Measurements from ENCODE around the gene UGT1A8.
"Not testable (repeated sequence)": the region's sequence is repeated elsewhere in the genome, so short reads cannot be mapped to it uniquely, and the experiment has no call there.

UGT1A8 gene

GRCh38 chr2:233604826-233605225 is 12.6 kb upstream of the UGT1A8 start:
- H3K27ac Mint-ChIP-seq: no peak overlapping the region
- H3K4me1 Mint-ChIP-seq (ENCODE audit: low read depth): no peaks in the 10 kb centered on the region
- H3K36me3 Mint-ChIP-seq (ENCODE audit: low read depth): no peaks in the 10 kb centered on the region
- H3K27me3 Mint-ChIP-seq: peaks cover 3% of the 10 kb centered on the region
- intact Hi-C loops (cut with micrococcal nuclease): no loop called here
- peaks cover 12% of the 10 kb centered on the region for H3K9me3 Mint-ChIP-seq
- H3K4me3 Mint-ChIP-seq: no peak overlapping the region

DNA sequence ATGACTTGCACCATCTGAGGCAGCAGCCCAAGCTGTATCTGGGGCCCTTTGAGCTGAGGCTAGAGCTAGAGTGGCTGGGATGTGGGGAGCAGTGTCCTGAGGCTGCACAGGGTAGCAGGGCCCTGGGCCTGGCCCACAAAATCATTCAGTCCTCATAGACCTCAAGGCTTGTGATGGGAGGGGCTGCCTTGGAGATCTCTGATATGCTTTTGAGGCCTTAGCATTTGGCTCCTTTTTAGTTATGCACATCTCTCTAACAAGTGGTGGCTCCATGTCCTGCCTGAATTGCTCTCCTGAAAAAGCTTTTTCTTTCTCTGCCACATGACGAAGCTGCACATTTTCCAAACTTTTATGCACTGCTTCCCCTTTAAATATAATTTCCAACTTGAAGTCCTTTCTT is 11.8 kb upstream of the UGT1A8 start:
- Mint-ChIP-seq H3K27ac (no peak overlapping the region), H3K4me3 (no peak overlapping the region), H3K9me3 (peaks cover 21% of the 10 kb centered on the region), H3K4me1 (ENCODE audit: low read depth) (no peaks in the 10 kb centered on the region), H3K36me3 (ENCODE audit: low read depth) (no peaks in the 10 kb centered on the region), H3K27me3 (no peaks in the 10 kb centered on the region)
- intact Hi-C loops (cut with micrococcal nuclease): no loop called here

DNA sequence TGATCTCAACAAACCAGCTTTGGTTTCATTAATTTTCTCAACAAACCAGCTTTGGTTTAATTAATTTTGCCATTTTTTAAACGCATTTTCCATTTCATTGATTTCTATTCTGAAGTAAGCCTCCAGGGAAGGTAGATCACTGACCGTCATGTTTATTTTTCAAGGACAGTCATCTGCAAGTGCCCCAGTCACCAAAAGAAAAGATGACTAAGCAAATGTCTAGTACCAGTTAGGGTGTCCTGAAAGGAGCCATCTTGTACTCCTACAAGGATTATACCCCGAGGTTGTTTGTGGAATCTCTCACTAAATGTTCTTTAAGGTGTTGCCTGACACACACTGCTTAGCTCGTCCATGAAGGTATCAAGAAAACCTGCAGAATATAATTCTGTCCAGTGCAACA is 6.1 kb upstream of the UGT1A8 start:
- H3K4me1 Mint-ChIP-seq (ENCODE audit: low read depth): no peaks in the 10 kb centered on the region
- H3K27ac Mint-ChIP-seq: no peak overlapping the region
- H3K36me3 Mint-ChIP-seq (ENCODE audit: low read depth): no peaks in the 10 kb centered on the region
- no peak overlapping the region for H3K4me3 Mint-ChIP-seq
- intact Hi-C loops (cut with micrococcal nuclease): no loop called here
- peaks cover 4% of the 10 kb centered on the region for H3K27me3 Mint-ChIP-seq
- peaks cover 35% of the 10 kb centered on the region for H3K9me3 Mint-ChIP-seq

GRCh38 chr2:233620204-233620603 is 2.8 kb downstream of the UGT1A8 start:
- H3K4me1 Mint-ChIP-seq (ENCODE audit: low read depth): no peaks in the 10 kb centered on the region
- peaks cover 2% of the 10 kb centered on the region for H3K27me3 Mint-ChIP-seq
- no peaks in the 10 kb centered on the region for H3K9me3 Mint-ChIP-seq

DNA sequence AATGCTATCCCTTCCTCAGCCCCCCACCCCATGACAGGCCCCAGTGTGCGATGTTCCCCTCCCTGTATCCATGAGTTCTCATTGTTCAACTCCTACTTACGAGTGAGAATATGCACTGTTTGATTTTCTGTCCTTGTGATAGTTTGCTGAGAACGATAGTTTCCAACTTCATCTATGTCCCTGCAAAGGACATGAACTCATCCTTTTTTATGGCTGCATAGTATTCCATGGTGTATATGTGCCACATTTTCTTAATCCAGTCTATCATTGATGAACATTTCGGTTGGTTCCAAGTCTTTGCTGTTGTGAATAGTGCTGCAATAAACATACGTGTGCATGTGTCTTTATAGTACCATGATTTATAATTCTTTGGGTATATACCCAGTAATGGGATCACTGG is 4.4 kb downstream of the UGT1A8 start:
- H3K9me3 Mint-ChIP-seq; H3K4me3 Mint-ChIP-seq; H3K36me3 Mint-ChIP-seq (ENCODE audit: low read depth); H3K27ac Mint-ChIP-seq; H3K4me1 Mint-ChIP-seq (ENCODE audit: low read depth); H3K27me3 Mint-ChIP-seq; intact Hi-C loops (cut with micrococcal nuclease): not testable (repeated sequence)

More at GRCh38 chr2:233620204-233620603, 2.8 kb downstream of the UGT1A8 start:
- H3K36me3 Mint-ChIP-seq (ENCODE audit: low read depth): no peaks in the 10 kb centered on the region
- no peak overlapping the region for H3K4me3 Mint-ChIP-seq
- intact Hi-C loops (cut with micrococcal nuclease): no loop called here
- H3K27ac Mint-ChIP-seq: no peak overlapping the region

- no peak overlapping the region for H3K27ac Mint-ChIP-seq
- no peaks in the 10 kb centered on the region for H3K27me3 Mint-ChIP-seq
- no peaks in the 10 kb centered on the region for H3K36me3 Mint-ChIP-seq (ENCODE audit: low read depth)
- H3K4me1 Mint-ChIP-seq (ENCODE audit: low read depth): no peaks in the 10 kb centered on the region
- intact Hi-C loops (cut with micrococcal nuclease): no loop called here
- H3K9me3 Mint-ChIP-seq: peaks cover 24% of the 10 kb centered on the region
- H3K4me3 Mint-ChIP-seq: no peak overlapping the region
Observed at GRCh38 chr2:233627331-233628025, 10.0 kb downstream of the UGT1A8 start.

GRCh38 chr2:233636306-233636705 is 18.9 kb downstream of the UGT1A8 start, which contains the start of gene UGT1A10:
Gene UGT1A10 (plus strand): TSS chr2:233636448. CDS start chr2:233636523, 75 bp downstream.
- H3K27ac Mint-ChIP-seq; H3K4me1 Mint-ChIP-seq (ENCODE audit: low read depth); H3K27me3 Mint-ChIP-seq; H3K4me3 Mint-ChIP-seq; H3K9me3 Mint-ChIP-seq; H3K36me3 Mint-ChIP-seq (ENCODE audit: low read depth); intact Hi-C loops (cut with micrococcal nuclease): not testable (repeated sequence)

GRCh38 chr2:233638836-233639235 is 21.4 kb downstream of the UGT1A8 start:
- Mint-ChIP-seq H3K27ac (no peak overlapping the region), H3K36me3 (ENCODE audit: low read depth) (no peaks in the 10 kb centered on the region), H3K27me3 (no peaks in the 10 kb centered on the region), H3K9me3 (no peaks in the 10 kb centered on the region), H3K4me3 (no peak overlapping the region), H3K4me1 (ENCODE audit: low read depth) (no peaks in the 10 kb centered on the region)
- intact Hi-C loops (cut with micrococcal nuclease): no loop called here

DNA sequence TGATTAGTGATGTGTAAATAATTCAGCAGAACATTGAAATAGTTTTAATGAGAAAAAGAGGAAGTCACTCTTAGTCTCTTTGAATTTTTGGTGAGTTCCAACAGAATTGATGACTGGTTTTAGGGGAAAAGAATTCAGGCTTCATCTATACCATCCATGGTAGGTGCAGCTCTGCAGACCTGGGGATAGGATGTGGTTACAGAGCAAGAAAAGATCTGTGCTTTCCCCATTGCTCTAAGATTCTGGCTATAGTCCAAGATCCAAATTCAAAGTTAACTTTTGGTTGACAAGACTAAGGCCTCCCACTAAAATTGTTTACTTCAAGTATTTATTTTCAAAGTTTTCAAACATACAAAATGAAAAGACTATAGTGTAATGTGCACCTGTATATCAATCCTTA is 22.4 kb downstream of the UGT1A8 start:
- Mint-ChIP-seq H3K4me1 (ENCODE audit: low read depth) (no peaks in the 10 kb centered on the region), H3K36me3 (ENCODE audit: low read depth) (no peaks in the 10 kb centered on the region), H3K9me3 (no peaks in the 10 kb centered on the region), H3K27ac (no peak overlapping the region), H3K4me3 (no peak overlapping the region), H3K27me3 (no peaks in the 10 kb centered on the region)
- intact Hi-C loops (cut with micrococcal nuclease): no loop called here

DNA sequence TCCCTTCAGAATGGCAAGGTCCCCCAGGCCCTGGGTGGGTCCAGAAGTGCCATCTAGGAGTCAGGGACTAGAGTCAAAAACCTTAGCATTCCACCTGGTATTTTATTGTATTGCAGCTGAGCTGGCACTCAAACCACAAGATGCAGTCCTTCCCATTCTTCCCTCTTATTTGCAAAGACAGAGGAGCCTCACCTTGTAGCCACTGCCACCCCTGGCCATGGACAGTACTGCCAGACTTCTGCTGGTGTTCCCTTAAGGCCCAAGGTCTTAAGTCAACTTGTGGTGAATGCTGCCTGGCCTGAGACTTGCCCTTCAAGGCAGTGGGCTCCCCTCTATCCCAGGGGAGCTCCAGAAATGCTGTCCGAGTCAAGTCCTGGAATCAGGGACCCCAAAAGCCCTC is 25.7 kb downstream of the UGT1A8 start:
- Mint-ChIP-seq H3K4me3 (no peak overlapping the region), H3K27me3 (no peaks in the 10 kb centered on the region), H3K27ac (no peak overlapping the region), H3K36me3 (ENCODE audit: low read depth) (no peaks in the 10 kb centered on the region), H3K9me3 (peaks cover 18% of the 10 kb centered on the region), H3K4me1 (ENCODE audit: low read depth) (no peaks in the 10 kb centered on the region)
- intact Hi-C loops (cut with micrococcal nuclease): no loop called here

DNA sequence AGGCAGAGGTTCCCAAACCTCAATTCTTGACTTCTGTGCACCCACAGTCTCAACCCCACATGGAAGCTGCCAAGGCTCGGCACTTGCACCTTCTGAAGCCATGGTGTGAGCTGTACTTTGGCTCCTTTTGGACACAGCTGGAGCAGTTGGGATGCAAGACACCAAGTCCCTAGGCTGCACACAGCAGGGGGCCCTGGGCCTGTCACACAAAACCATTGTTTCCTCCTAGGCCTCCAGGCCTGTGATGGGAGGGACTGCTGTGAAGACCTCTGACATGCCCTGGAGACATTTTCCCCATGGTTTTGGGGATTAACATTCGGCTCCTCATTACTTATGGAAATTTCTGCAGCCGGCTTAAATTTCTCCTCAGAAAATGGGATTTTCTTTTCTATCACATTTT is 28.6 kb downstream of the UGT1A8 start:
- peaks cover 18% of the 10 kb centered on the region for H3K9me3 Mint-ChIP-seq
- H3K4me1 Mint-ChIP-seq (ENCODE audit: low read depth); intact Hi-C loops (cut with micrococcal nuclease); H3K27me3 Mint-ChIP-seq; H3K27ac Mint-ChIP-seq; H3K4me3 Mint-ChIP-seq; H3K36me3 Mint-ChIP-seq (ENCODE audit: low read depth): not testable (repeated sequence)

DNA sequence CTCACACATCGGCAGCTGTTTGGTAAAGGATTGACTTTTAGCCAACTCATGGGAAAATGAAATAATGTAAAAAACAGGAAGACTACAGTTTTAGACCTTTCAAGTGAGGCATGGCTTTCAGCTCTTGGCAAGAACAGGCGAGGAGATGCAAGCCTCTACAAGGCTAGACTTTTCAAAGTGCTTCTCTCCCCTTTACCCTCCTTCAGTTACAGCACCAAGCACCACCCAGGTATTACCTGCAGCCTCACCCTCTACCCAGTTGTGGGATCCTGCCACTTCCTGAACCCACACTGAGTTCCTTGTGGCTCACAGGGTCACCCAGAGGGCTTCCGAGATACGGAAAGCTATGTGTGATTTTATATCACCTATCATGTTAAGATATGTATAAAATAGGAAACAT is 33.5 kb downstream of the UGT1A8 start:
- intact Hi-C loops (cut with micrococcal nuclease): no loop called here
- Mint-ChIP-seq H3K36me3 (ENCODE audit: low read depth) (no peaks in the 10 kb centered on the region), H3K27ac (no peak overlapping the region), H3K4me1 (ENCODE audit: low read depth) (no peaks in the 10 kb centered on the region), H3K4me3 (no peak overlapping the region), H3K9me3 (peaks cover 11% of the 10 kb centered on the region), H3K27me3 (no peaks in the 10 kb centered on the region)

DNA sequence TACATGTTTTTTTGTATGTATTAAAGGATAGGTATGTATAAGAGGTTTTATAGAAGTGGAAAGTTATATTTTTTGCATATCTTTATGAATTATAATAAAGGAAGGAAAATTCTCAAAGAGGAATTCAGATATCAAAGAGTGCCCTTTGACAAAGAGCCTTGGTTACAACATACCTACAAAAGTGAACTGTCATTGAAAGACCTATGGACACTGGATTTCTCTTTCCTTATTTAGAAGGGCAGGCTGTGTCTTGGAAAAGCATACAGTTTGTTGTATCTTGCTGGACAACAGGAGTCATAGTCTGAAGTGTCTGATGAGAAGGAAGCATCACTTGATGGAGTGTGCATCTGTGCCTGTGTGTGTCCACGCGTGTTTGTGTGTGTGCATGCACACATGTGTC is 34.0 kb downstream of the UGT1A8 start:
- intact Hi-C loops (cut with micrococcal nuclease): no loop called here
- no peaks in the 10 kb centered on the region for H3K4me1 Mint-ChIP-seq (ENCODE audit: low read depth)
- H3K36me3 Mint-ChIP-seq (ENCODE audit: low read depth): no peaks in the 10 kb centered on the region
- H3K27me3 Mint-ChIP-seq: no peaks in the 10 kb centered on the region
- no peak overlapping the region for H3K4me3 Mint-ChIP-seq
- H3K27ac Mint-ChIP-seq: no peak overlapping the region
- peaks cover 7% of the 10 kb centered on the region for H3K9me3 Mint-ChIP-seq

- H3K27me3 Mint-ChIP-seq: no peaks in the 10 kb centered on the region
- no peaks in the 10 kb centered on the region for H3K36me3 Mint-ChIP-seq (ENCODE audit: low read depth)
- no peaks in the 10 kb centered on the region for H3K4me1 Mint-ChIP-seq (ENCODE audit: low read depth)
- no peak overlapping the region for H3K4me3 Mint-ChIP-seq
- intact Hi-C loops (cut with micrococcal nuclease): no loop called here
- no peak overlapping the region for H3K27ac Mint-ChIP-seq
- H3K9me3 Mint-ChIP-seq: no peaks in the 10 kb centered on the region
Observed at GRCh38 chr2:233654501-233654900, 37.1 kb downstream of the UGT1A8 start.

GRCh38 chr2:233655043-233655442 is 37.6 kb downstream of the UGT1A8 start:
- H3K4me1 Mint-ChIP-seq (ENCODE audit: low read depth): no peaks in the 10 kb centered on the region

More at GRCh38 chr2:233655043-233655442, 37.6 kb downstream of the UGT1A8 start:
- no peak overlapping the region for H3K27ac Mint-ChIP-seq
- H3K9me3 Mint-ChIP-seq: no peaks in the 10 kb centered on the region
- intact Hi-C loops (cut with micrococcal nuclease): no loop called here
- H3K4me3 Mint-ChIP-seq: no peak overlapping the region
- H3K27me3 Mint-ChIP-seq: no peaks in the 10 kb centered on the region
- no peaks in the 10 kb centered on the region for H3K36me3 Mint-ChIP-seq (ENCODE audit: low read depth)

Measured in dendritic cell treated with granulocyte-macrophage colony-stimulating factor and Interleukin-4, amounts not matched to agents 40 ng/mL and 50 ng/mL, for 4 days (primary cell).